ENCODE results near the gene STIL.
"Not testable (repeated sequence)": the region's sequence is repeated elsewhere in the genome, so short reads cannot be mapped to it uniquely, and the experiment has no call there.

STIL gene

GRCh38 chr1:47275811-47276210 lies 38.1 kb downstream of the STIL start:
- not testable (repeated sequence) for H3K4me1 Mint-ChIP-seq, H3K9me3 Mint-ChIP-seq, H3K27me3 Mint-ChIP-seq, ATAC-seq, H3K27ac Mint-ChIP-seq, H3K4me3 Mint-ChIP-seq
- H3K36me3 Mint-ChIP-seq, result peaks cover 22% of the 10 kb centered on the region

GRCh38 chr1:47265529-47265928 lies 48.4 kb downstream of the STIL start:
- not testable (repeated sequence) for H3K4me3 Mint-ChIP-seq, ATAC-seq, H3K9me3 Mint-ChIP-seq, H3K27me3 Mint-ChIP-seq, H3K4me1 Mint-ChIP-seq, H3K27ac Mint-ChIP-seq
- peaks cover 14% of the 10 kb centered on the region for H3K36me3 Mint-ChIP-seq

- no peak overlapping the region for H3K27ac Mint-ChIP-seq
- no peak for ATAC-seq
- H3K36me3 Mint-ChIP-seq, result peaks cover 15% of the 10 kb centered on the region
- H3K4me3 Mint-ChIP-seq, result no peak overlapping the region
- H3K4me1 Mint-ChIP-seq, result no peaks in the 10 kb centered on the region
- no peaks in the 10 kb centered on the region for H3K9me3 Mint-ChIP-seq
- H3K27me3 Mint-ChIP-seq, result no peaks in the 10 kb centered on the region
Observed at GRCh38 chr1:47262787-47263413, 51.0 kb downstream of the STIL start.

- peaks cover 6% of the 10 kb centered on the region for H3K36me3 Mint-ChIP-seq
- H3K27me3 Mint-ChIP-seq, result no peaks in the 10 kb centered on the region
- H3K4me3 Mint-ChIP-seq, result no peak overlapping the region
- H3K4me1 Mint-ChIP-seq, result no peaks in the 10 kb centered on the region
- no peak for ATAC-seq
- no peak overlapping the region for H3K27ac Mint-ChIP-seq
- no peaks in the 10 kb centered on the region for H3K9me3 Mint-ChIP-seq
Observed at GRCh38 chr1:47257224-47257623, 56.7 kb downstream of the STIL start.

GRCh38 chr1:47252795-47253194 lies 61.2 kb downstream of the STIL start:
- no peaks in the 10 kb centered on the region for H3K27me3 Mint-ChIP-seq
- H3K4me3 Mint-ChIP-seq, result no peak overlapping the region
- H3K4me1 Mint-ChIP-seq, result no peaks in the 10 kb centered on the region
- no peaks in the 10 kb centered on the region for H3K9me3 Mint-ChIP-seq
- H3K27ac Mint-ChIP-seq, result no peak overlapping the region
- no peak for ATAC-seq
- H3K36me3 Mint-ChIP-seq, result peaks cover 12% of the 10 kb centered on the region

GRCh38 chr1:47252369-47252768 lies 61.6 kb downstream of the STIL start:
- no peaks in the 10 kb centered on the region for H3K9me3 Mint-ChIP-seq
- no peaks in the 10 kb centered on the region for H3K27me3 Mint-ChIP-seq
- peaks cover 12% of the 10 kb centered on the region for H3K36me3 Mint-ChIP-seq
- H3K4me1 Mint-ChIP-seq, result no peaks in the 10 kb centered on the region
- no peak overlapping the region for H3K27ac Mint-ChIP-seq
- no peak overlapping the region for H3K4me3 Mint-ChIP-seq
- no peak for ATAC-seq

GRCh38 chr1:47249755-47250154 lies 64.2 kb downstream of the STIL start:
- no peak overlapping the region for H3K27ac Mint-ChIP-seq

GRCh38 chr1:47244339-47244862 lies 69.5 kb downstream of the STIL start:
- Mint-ChIP-seq H3K4me1 (no peaks in the 10 kb centered on the region), H3K36me3 (peaks cover 6% of the 10 kb centered on the region), H3K27me3 (peaks cover 47% of the 10 kb centered on the region), H3K9me3 (no peaks in the 10 kb centered on the region), H3K27ac (no peak overlapping the region), H3K4me3 (no peak overlapping the region)
- ATAC-seq, result no peak

More at GRCh38 chr1:47249755-47250154, 64.2 kb downstream of the STIL start:
- H3K4me3 Mint-ChIP-seq, result no peak overlapping the region
- H3K4me1 Mint-ChIP-seq, result no peaks in the 10 kb centered on the region
- H3K27me3 Mint-ChIP-seq, result peaks cover 4% of the 10 kb centered on the region
- no peaks in the 10 kb centered on the region for H3K9me3 Mint-ChIP-seq
- no peak for ATAC-seq
- H3K36me3 Mint-ChIP-seq, result peaks cover 12% of the 10 kb centered on the region

- H3K27me3 Mint-ChIP-seq, result peaks cover 52% of the 10 kb centered on the region
- H3K9me3 Mint-ChIP-seq, result no peaks in the 10 kb centered on the region
- peaks cover 3% of the 10 kb centered on the region for H3K36me3 Mint-ChIP-seq
- no peak overlapping the region for H3K4me3 Mint-ChIP-seq
- no peak overlapping the region for H3K27ac Mint-ChIP-seq
- ATAC-seq, result no peak
- H3K4me1 Mint-ChIP-seq, result no peaks in the 10 kb centered on the region
Observed at GRCh38 chr1:47243910-47244309, 70.0 kb downstream of the STIL start.

GRCh38 chr1:47241114-47242113 lies 72.5 kb downstream of the STIL start:
- Mint-ChIP-seq H3K4me3 (no peak overlapping the region), H3K36me3 (no peaks in the 10 kb centered on the region), H3K27me3 (peaks cover 53% of the 10 kb centered on the region), H3K9me3 (no peaks in the 10 kb centered on the region), H3K4me1 (no peaks in the 10 kb centered on the region), H3K27ac (no peak overlapping the region)
- no peak for ATAC-seq

GRCh38 chr1:47238935-47239592 lies 74.9 kb downstream of the STIL start:
- no peak for ATAC-seq
- H3K9me3 Mint-ChIP-seq, result no peaks in the 10 kb centered on the region
- H3K27me3 Mint-ChIP-seq, result peaks cover 55% of the 10 kb centered on the region
- no peaks in the 10 kb centered on the region for H3K36me3 Mint-ChIP-seq
- no peak overlapping the region for H3K4me3 Mint-ChIP-seq
- H3K27ac Mint-ChIP-seq, result no peak overlapping the region
- no peaks in the 10 kb centered on the region for H3K4me1 Mint-ChIP-seq

GRCh38 chr1:47235806-47236205 lies 78.1 kb downstream of the STIL start:
- Mint-ChIP-seq H3K27me3 (peaks cover 60% of the 10 kb centered on the region), H3K36me3 (no peaks in the 10 kb centered on the region), H3K4me3 (no peak overlapping the region), H3K27ac (no peak overlapping the region), H3K9me3 (no peaks in the 10 kb centered on the region), H3K4me1 (peaks cover 18% of the 10 kb centered on the region)
- no peak for ATAC-seq

GRCh38 chr1:47235241-47235681 lies 78.7 kb downstream of the STIL start:
- Mint-ChIP-seq H3K4me1 (peaks cover 20% of the 10 kb centered on the region), H3K36me3 (no peaks in the 10 kb centered on the region), H3K4me3 (no peak overlapping the region), H3K27ac (no peak overlapping the region), H3K27me3 (peaks cover 60% of the 10 kb centered on the region), H3K9me3 (no peaks in the 10 kb centered on the region)
- ATAC-seq, result no peak

GRCh38 chr1:47233186-47233585 lies 80.8 kb downstream of the STIL start:
- Mint-ChIP-seq H3K36me3 (no peaks in the 10 kb centered on the region), H3K9me3 (no peaks in the 10 kb centered on the region), H3K27me3 (peaks cover 65% of the 10 kb centered on the region), H3K4me3 (no peak overlapping the region), H3K27ac (no peak overlapping the region), H3K4me1 (peaks cover 33% of the 10 kb centered on the region)
- no peak for ATAC-seq

GRCh38 chr1:47232187-47232874 lies 81.6 kb downstream of the STIL start, which contains the start of gene TAL1:
TSS of gene TAL1 (minus strand) at chr1:47232225. CDS start at chr1:47225888, 6,337 bp downstream.
- no peak for ATAC-seq

More at GRCh38 chr1:47232187-47232874, 81.6 kb downstream of the STIL start, which contains the start of gene TAL1:
- no peaks in the 10 kb centered on the region for H3K36me3 Mint-ChIP-seq
- H3K27ac Mint-ChIP-seq, result peak within 1 kb of the TSS; percentile 60
- no peaks in the 10 kb centered on the region for H3K9me3 Mint-ChIP-seq
- peak within 1 kb of the TSS; percentile 68 for H3K4me3 Mint-ChIP-seq
- peaks cover 33% of the 10 kb centered on the region for H3K4me1 Mint-ChIP-seq
- H3K27me3 Mint-ChIP-seq, result peaks cover 65% of the 10 kb centered on the region

All from stimulated activated memory B cell treated with anti-CD40 and anti-IgM and Interleukin-4, amounts not matched to agents 10 μg/mL and 1 μg/mL and 100 μg/mL, for 72 hours (primary cell).